C4-2B (cell line): ENCODE data around the gene SPATA13.

ENCODE experiments used
- ZFX ChIP-seq: fragments of 450-650 bp; IDR thresholded peaks from 2 replicates; pipeline ENCODE4 v1.6.1; 2017
- TF ChIP-seq, protein P1 (sequence below): fragments of 450-650 bp; conservative IDR thresholded peaks from 2 replicates; pipeline ENCODE4 v1.5.1; 2017; ENCODE audit warnings: mild to moderate bottlenecking

- TF ChIP-seq ZFX: no peak
- TF ChIP-seq, protein P1, sequence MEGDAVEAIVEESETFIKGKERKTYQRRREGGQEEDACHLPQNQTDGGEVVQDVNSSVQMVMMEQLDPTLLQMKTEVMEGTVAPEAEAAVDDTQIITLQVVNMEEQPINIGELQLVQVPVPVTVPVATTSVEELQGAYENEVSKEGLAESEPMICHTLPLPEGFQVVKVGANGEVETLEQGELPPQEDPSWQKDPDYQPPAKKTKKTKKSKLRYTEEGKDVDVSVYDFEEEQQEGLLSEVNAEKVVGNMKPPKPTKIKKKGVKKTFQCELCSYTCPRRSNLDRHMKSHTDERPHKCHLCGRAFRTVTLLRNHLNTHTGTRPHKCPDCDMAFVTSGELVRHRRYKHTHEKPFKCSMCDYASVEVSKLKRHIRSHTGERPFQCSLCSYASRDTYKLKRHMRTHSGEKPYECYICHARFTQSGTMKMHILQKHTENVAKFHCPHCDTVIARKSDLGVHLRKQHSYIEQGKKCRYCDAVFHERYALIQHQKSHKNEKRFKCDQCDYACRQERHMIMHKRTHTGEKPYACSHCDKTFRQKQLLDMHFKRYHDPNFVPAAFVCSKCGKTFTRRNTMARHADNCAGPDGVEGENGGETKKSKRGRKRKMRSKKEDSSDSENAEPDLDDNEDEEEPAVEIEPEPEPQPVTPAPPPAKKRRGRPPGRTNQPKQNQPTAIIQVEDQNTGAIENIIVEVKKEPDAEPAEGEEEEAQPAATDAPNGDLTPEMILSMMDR: no peak
Observed at GRCh38 chr13:24212674-24213073, 52.2 kb downstream of the SPATA13 start.
